ENCODE data around the gene C15orf61.

DNA sequence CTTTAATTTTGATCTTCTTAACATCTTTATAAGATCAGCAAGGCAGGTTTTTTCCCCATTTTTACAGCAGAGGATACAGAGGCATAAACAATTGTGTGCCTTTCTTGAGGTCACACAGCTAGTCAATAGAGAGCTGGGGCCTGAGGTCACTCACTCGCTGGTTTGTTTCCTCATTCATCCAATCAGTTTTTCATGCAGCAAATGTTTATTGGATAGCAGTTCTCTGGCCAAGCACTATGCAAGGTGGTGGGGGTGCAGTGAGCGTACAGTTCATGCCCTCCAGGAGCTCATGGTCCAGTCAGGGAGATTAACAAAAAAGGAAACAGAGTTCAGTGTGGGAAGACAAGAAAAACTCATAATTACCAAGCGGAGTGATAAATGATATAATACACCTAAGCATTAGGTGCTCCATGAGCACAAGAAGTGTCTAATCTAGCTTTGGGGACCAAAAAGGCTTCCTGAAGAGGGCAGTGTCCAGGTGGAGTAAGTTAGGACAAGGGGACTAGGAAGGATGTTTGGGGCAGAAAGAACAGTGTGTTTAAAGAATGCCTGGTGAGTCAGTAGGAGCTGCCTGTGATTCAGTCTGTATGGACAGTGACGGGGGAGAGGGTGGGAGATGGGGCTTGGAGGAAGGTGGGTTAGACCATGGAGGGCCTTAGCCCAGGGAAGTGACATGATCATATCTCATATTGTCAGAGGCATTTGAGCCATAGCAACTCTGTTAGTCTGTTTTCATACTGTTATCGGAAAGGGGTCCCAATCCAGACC is 50.9 kb downstream of the C15orf61 start:
- TF ChIP-seq, protein P1, sequence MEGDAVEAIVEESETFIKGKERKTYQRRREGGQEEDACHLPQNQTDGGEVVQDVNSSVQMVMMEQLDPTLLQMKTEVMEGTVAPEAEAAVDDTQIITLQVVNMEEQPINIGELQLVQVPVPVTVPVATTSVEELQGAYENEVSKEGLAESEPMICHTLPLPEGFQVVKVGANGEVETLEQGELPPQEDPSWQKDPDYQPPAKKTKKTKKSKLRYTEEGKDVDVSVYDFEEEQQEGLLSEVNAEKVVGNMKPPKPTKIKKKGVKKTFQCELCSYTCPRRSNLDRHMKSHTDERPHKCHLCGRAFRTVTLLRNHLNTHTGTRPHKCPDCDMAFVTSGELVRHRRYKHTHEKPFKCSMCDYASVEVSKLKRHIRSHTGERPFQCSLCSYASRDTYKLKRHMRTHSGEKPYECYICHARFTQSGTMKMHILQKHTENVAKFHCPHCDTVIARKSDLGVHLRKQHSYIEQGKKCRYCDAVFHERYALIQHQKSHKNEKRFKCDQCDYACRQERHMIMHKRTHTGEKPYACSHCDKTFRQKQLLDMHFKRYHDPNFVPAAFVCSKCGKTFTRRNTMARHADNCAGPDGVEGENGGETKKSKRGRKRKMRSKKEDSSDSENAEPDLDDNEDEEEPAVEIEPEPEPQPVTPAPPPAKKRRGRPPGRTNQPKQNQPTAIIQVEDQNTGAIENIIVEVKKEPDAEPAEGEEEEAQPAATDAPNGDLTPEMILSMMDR (IDR thresholded peaks at IDR 0.05 in 4 of 5, conservative IDR thresholded peaks at IDR 0.05 in 1 of 5): no peak
- TF ChIP-seq POLR2A (IDR thresholded peaks at IDR 0.05): no peak
